ENCODE measurements around the gene FTH1.

The FTH1 gene

DNA sequence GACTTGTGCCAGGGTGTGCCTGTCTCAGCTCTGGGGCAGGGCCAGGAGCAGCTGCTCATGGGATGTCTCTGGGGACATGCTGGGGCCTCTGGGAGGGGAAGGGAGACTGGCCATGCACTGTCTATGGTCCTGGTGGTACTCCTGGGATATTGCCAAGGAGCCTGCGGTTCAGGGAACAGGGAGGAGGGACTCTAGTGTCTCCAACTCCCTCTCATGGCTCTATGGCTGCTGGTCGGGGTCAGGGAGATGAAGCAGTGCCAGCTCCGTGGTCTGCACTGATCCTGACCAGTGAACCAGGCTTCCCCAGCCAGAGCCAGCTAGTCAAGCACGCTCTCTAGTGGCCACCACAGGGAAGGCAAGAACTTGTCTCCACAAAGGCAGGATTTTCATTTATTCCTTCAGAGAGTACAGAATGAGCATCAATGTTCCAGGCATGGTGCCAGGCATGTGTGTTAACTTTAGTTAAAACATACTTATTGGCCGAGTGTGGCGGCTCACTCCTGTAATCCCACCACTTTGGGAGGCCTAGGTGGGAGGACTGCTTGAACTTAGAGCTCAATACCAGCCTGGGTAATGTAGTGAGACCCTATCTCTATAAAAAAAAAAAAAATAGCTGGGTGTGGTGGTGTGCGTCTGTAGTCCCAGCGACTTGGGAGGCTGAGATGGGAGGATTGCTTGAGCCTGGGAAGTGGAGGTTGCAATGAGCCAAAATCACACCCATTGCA is 19.8 kb downstream of the FTH1 start:
- DNase-seq: peak; percentile 88
- Histone ChIP-seq H3K27ac (no peak overlapping the region), H3K36me3 (replicated peaks) (no peaks in the 10 kb centered on the region), H3K4me3 (ENCODE audit: low read depth, low read length) (no peak overlapping the region), H3K27me3 (replicated peaks) (no peaks in the 10 kb centered on the region)
- in situ Hi-C loops (cut with HindIII; ENCODE audit: low pct_ligation_motif_present, low sequenced_read_pairs): no loop called here
- TF ChIP-seq, protein P1, sequence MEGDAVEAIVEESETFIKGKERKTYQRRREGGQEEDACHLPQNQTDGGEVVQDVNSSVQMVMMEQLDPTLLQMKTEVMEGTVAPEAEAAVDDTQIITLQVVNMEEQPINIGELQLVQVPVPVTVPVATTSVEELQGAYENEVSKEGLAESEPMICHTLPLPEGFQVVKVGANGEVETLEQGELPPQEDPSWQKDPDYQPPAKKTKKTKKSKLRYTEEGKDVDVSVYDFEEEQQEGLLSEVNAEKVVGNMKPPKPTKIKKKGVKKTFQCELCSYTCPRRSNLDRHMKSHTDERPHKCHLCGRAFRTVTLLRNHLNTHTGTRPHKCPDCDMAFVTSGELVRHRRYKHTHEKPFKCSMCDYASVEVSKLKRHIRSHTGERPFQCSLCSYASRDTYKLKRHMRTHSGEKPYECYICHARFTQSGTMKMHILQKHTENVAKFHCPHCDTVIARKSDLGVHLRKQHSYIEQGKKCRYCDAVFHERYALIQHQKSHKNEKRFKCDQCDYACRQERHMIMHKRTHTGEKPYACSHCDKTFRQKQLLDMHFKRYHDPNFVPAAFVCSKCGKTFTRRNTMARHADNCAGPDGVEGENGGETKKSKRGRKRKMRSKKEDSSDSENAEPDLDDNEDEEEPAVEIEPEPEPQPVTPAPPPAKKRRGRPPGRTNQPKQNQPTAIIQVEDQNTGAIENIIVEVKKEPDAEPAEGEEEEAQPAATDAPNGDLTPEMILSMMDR (IDR thresholded peaks at IDR 0.05; ENCODE audit: low read depth, low read length, missing control alignments): peak; percentile 99

DNA sequence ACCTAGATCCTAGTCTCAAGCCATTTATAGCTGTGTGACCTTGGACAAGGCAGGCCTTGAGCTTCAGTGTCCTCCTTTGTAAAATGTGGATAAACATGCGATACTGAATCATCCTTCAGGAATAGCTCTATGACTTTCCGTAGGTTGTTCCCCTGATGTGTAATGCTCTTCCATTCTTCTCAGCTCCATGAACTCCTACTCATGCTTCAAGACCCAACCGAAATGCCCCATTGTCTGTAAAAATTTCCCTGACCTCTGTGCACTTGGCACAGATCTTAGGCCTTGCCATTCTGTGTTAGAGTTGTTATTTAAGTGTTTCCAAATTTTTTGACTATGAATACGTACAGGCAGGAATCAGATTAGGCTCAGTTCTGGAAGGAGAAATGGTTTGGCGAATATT is 20.5 kb downstream of the FTH1 start:
- Histone ChIP-seq H3K27me3 (replicated peaks) (no peaks in the 10 kb centered on the region), H3K36me3 (replicated peaks) (no peaks in the 10 kb centered on the region), H3K4me3 (ENCODE audit: low read depth, low read length) (no peak overlapping the region), H3K27ac (no peak overlapping the region)
- TF ChIP-seq, protein P1 (IDR thresholded peaks at IDR 0.05; ENCODE audit: low read depth, low read length, missing control alignments): no peak
- in situ Hi-C loops (cut with HindIII; ENCODE audit: low pct_ligation_motif_present, low sequenced_read_pairs): no loop called here
- DNase-seq: no peak

DNA sequence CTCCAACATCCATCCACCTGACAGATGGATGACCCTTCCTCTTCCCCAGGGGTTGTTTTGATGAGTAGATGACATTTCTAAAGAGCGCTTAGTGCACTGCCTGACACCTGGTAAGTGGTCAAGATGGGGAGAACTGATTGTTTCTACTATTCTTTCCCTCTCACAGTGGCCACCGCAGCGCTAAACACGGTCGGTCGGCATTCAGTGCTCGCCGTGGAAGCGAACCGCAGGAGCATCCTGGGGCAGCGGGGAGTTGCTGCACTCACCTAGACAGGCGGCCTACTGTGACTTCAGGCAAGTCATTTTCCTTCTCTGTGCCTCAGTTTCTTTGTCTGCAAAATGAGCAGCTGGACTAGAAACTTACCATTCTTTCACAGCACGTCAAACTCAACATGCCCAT is 22.2 kb downstream of the FTH1 start:
- DNase-seq: no peak
- Histone ChIP-seq H3K4me3 (ENCODE audit: low read depth, low read length) (no peak overlapping the region), H3K27ac (no peak overlapping the region), H3K27me3 (replicated peaks) (no peaks in the 10 kb centered on the region), H3K36me3 (replicated peaks) (no peaks in the 10 kb centered on the region)
- in situ Hi-C loops (cut with HindIII; ENCODE audit: low pct_ligation_motif_present, low sequenced_read_pairs): no loop called here
- TF ChIP-seq, protein P1 (IDR thresholded peaks at IDR 0.05; ENCODE audit: low read depth, low read length, missing control alignments): no peak

DNA sequence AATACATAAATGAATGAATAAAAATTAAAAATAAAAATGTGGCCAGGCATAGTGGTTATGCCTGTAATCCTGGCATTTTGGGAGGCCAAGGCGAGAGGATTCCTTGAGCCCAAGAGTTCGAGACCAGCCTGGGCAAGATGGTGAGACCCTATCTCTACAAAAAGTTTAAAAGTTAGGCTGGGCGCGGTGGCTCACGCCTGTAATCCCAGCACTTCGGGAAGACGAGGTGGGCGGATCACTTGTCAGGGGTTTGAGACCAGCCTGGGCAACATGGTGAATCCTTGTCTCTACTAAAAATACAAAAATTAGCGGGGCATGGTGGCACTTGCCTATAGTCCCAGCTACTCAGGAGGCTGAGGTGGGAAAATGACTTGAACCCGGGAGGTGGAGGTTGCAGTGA is 27.0 kb downstream of the FTH1 start:
- TF ChIP-seq, protein P1 (IDR thresholded peaks at IDR 0.05; ENCODE audit: low read depth, low read length, missing control alignments): no peak
- Histone ChIP-seq H3K4me3 (ENCODE audit: low read depth, low read length) (no peak overlapping the region), H3K27ac (no peak overlapping the region), H3K36me3 (replicated peaks) (no peaks in the 10 kb centered on the region), H3K27me3 (replicated peaks) (no peaks in the 10 kb centered on the region)
- in situ Hi-C loops (cut with HindIII; ENCODE audit: low pct_ligation_motif_present, low sequenced_read_pairs): no loop called here
- no peak for DNase-seq

DNA sequence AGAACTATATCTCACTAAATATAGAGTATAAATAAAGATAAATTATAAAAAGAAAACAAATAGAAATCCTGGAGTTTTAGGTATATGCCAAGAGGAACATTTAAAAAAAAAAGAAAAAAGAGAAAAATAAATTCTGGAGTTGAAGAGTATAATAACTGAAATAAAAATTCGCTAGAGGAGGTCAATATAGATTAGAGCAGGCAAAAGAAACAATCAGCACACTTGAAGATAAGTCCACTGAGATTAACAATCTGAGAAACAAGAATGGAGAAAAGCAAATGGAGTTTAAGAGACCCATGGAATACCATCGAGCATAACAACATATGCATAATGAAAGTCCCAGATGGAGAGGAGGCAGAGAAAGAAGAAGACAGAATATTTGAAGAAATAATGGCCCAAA is 31.6 kb downstream of the FTH1 start:
- Histone ChIP-seq H3K27me3 (replicated peaks) (no peaks in the 10 kb centered on the region), H3K4me3 (ENCODE audit: low read depth, low read length) (no peak overlapping the region), H3K36me3 (replicated peaks) (no peaks in the 10 kb centered on the region), H3K27ac (no peak overlapping the region)
- in situ Hi-C loops (cut with HindIII; ENCODE audit: low pct_ligation_motif_present, low sequenced_read_pairs): no loop called here
- TF ChIP-seq, protein P1 (IDR thresholded peaks at IDR 0.05; ENCODE audit: low read depth, low read length, missing control alignments): no peak
- DNase-seq: no peak

DNA sequence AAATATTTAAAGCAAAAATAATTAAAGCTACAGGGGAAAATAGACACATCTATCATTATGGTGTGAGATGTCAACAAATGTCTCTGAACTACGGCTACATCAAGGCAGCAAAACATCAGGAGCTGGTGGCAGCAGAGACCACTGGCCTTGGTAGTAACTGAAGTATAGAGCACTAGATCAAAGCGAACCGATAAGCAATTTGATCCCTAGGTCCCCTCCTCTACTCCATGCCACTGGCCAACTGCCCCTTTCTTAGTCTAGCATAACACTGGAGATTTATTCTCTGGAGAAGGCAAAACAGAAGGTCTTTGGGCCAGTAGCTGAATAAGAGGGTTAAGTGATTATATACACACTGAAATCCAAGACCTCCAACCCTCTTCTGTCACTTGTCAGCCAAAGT is 36.5 kb downstream of the FTH1 start:
- TF ChIP-seq, protein P1 (IDR thresholded peaks at IDR 0.05; ENCODE audit: low read depth, low read length, missing control alignments): no peak
- Histone ChIP-seq H3K4me3 (ENCODE audit: low read depth, low read length) (no peak overlapping the region), H3K36me3 (replicated peaks) (no peaks in the 10 kb centered on the region), H3K27me3 (replicated peaks) (no peaks in the 10 kb centered on the region), H3K27ac (no peak overlapping the region)
- in situ Hi-C loops (cut with HindIII; ENCODE audit: low pct_ligation_motif_present, low sequenced_read_pairs): no loop called here
- DNase-seq: no peak
